HG02571 (cell line): Measurements from ENCODE around the gene EML6.

ENCODE experiments used
- ATAC-seq: cut with Tn5 transposase; IDR thresholded peaks from one replicate; pipeline ENCODE4 v1.9.1; 2021; ENCODE audit warnings: mild to moderate bottlenecking, moderate library complexity; ENCODE audit not compliant: unreplicated experiment

The EML6 gene

DNA sequence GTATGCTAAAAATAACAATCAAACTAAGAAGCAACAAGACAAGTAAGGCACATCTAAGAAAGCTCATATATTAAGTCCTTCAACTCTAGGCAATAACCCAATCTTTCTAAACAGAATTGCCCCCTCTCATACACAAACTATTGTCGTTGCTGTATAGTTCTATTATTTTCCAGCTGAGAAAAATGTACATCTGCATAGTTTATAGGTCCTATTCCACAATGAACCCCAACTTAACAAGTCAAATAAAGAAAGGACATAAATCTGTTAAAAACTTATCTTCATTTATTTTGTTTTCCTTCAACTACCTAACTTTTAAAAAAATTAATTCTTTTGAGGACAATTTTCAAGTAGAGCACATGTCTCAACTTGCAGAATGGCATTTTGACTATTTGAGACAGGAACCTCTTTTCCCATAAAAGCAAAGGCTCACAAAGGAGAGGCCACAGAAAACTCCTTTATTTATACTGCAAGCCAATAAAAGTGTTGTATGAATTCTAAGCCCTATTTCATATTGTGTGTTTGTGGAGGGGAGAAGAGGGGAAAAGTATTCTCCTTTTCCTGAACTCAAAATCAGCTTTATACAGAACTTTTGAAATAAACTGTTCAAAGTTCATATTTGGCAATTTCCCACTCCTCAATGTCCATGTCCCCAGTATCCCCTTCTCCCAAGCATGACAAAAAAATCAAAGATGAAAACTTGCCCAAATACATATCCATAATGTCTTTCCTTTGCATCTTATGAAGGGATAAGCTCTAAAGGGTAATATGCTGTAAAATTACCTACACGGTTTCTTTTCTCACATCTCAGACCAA is 289.4 kb downstream of the EML6 start:
- no peak for ATAC-seq

DNA sequence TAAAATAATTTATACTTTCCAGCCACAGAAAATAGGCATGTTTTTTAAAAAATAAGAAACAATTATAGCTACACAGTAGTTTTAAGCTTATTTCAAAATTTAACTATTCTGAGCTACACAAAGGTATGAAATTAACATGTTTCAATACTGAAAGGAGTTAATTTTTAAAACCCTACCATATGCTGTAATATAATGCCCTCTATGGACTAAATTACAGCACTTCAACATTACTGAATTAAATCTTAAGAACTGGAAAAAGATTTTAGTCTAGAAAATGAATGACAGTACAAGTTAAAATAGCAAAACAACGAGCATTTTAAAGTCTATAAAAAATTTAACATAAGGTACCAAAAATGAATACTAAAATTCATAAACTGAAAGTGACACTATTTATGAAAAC is 290.5 kb downstream of the EML6 start:
- no peak for ATAC-seq

DNA sequence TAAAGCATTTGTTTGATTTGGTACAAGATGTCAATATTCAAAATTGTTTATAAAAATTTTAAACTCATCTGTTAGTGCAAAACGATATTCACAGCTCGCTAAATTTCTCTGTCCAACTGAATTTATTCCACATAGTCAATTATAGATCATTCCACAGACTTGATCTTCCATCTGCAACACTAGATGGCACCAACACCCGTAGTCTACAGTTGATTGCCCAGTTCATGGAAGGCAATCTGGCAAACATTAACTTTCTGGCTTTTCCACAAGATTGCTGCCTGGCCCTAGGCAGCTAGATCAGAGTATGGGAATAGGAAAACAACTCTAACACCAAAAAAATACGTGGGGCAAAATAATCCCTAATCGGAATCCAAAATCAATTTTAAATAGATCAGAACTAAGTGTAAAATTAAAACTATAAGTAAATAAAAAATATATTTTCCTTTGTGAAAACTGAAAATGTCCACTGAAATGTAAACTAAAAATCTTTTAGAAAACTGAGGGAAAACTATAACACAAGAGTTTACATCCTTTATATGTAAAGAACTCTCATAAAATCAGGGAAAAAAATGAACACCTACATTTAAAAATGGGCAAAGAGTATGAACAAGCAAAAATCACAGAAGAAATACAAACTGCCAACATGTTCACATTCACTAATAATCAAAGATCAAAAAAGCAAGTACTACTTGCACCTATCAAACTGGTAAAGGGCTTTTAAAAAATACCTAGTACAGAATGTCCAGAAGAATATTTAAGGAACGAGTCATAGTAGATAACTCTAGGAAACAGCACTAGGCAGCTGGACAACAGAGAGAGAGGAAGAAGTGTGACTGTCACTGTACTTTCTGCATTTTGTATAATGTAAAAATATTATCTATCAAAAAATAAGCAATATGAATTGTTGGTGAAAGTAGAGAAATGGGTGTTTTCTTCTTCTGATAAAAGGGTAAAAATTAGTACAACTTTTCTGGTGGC is 291.8 kb downstream of the EML6 start:
- no peak for ATAC-seq

DNA sequence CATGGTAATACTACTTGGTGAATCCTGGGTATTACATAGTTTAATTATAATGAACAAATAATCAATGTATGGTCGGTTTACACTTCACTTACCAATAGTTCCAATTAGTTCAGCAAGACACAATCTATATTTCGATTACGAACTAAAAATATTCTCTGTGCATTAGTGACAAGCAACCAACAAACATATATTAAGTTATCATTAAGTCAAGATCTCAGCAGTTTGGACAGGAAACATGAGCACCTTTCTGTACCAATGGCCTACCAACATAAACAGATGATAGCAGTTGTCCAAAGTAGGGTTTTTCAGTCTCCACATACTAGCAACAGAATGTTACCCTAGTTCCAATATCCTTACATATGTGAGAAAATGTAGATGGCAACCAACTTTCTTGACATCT is 294.0 kb downstream of the EML6 start:
- no peak for ATAC-seq

DNA sequence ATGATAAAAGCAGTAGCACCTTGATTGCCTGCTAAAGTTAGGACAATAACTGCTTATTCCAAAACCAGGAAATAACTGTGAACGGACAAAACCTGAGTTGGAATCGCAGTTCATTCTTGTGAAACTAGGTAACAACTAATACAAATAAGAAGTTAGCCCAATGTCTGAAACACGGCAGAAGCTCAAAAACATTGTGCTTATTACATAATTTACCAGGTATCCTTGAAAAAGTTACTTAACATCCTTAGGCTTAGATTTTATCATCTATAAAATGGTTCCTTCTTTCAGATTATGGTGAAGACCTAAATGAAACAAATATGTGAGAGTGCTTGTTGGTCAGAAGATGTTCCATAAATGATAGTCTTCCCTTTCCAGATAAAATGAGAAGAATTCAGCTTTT is 294.4 kb downstream of the EML6 start:
- ATAC-seq = no peak

DNA sequence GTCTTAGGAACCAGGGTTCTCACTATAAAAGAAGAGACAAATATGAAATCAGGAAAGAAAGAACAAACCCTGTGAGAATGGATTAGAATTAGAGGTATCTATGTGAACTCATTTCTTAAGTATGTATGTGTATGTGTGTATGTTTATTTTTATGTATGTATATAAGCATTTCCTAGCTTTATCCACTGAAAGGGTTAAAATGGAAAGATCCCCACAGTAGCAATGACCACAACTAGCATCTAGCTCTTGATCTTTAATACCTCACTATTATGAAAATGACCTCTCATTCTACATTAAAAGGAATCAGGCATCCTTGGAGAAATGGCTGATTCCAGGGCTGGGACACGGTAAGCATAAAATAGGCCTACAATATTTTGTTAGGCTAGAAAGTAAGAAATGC is 295.2 kb downstream of the EML6 start:
- ATAC-seq = no peak

DNA sequence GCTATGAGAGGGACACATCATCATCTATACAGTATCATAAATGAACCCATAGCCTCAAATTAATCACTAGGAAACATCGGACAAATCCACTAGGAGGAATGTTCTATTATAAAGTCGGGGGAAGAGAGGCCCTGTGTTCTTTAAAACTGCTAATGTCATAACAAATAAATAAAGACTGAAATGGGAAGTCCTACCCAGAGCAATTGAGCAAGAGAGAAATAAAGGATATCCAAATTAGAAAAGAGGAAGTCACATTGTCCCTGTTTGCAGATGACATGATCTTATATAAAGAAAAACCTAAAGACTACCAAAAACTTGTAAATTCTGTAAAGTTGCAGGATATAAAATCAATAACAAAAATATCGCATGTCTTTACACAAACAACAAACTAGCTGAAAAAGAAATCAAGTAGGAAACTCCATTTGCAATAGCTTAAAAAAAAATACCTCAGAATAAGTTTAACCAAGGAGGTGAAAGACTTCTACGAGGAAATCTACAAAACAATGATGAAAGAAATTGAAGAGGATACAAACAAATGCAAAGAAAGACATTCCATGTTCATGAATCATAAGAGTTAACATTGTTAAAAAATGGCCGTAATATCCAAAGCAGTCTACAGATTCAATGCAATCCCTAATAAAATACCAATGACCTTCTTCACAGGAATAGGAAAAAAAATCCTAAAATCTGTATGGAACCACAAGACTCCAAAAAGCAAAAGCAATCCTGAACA is 296.2 kb downstream of the EML6 start:
- no peak for ATAC-seq
